Activated CD4-positive, alpha-beta T cell treated with anti-CD3 and anti-CD28 coated beads for 1 hour (primary cell): ENCODE measurements around the gene AP3B1.
"Not testable (repeated sequence)": the region's sequence is repeated elsewhere in the genome, so short reads cannot be mapped to it uniquely, and the experiment has no call there.

ENCODE experiments used
- DNase-seq: peaks from one replicate; pipeline ENCODE4 v3.0.0-alpha.2; 2020

The AP3B1 gene

GRCh38 chr5:78058625-78059024, 235.9 kb downstream of the AP3B1 start:
- no peak for DNase-seq

DNA sequence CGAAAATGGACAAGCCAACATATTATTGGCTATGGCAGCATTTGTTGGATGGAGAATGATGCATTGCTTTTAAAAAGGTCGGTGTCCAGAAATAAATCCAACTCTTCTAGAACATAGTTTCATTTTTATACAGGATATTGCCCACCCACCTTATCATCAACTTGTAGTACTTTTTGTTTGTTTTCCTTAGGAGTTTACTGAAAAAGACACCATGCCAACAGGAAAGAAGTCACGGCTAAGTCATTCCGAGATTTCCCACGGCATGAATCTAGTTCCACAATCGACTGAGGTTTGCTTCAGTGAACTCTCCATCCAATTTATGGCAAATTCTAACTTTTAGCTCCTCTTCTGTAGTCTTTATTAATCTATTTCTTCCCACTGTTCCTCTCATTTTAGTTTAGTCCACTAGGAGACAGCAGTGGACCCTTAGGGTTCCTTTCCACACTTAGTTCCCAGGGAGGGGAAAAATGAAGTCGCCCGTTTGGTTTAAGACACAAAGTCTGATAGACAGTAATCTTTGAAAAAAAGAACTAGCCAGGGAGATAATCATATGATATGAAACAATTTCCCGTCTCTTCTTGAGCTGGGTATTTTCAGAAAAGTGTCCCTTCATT, 237.5 kb downstream of the AP3B1 start:
- DNase-seq, result no peak

DNA sequence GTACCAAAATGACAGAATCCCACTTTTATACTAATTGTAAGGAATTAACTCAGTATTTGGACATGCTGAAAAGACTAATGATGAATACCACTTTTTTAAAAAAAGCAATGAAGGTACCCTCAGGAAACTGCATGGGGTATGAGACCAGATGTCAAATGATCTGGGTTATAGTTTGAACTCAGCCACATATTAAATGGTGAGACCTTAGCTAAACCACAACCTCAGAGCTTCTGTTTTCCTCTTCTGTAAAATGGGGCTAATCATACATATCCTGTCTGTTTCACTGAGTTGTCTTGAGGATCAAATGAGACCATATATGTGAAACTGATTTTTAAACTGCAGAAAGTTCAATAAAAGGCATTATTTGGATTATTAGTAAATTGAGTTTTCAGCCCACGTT, 238.4 kb downstream of the AP3B1 start:
- DNase-seq, result no peak

- no peak for DNase-seq
Measured at GRCh38 chr5:78050888-78051287, 243.6 kb downstream of the AP3B1 start.

DNA sequence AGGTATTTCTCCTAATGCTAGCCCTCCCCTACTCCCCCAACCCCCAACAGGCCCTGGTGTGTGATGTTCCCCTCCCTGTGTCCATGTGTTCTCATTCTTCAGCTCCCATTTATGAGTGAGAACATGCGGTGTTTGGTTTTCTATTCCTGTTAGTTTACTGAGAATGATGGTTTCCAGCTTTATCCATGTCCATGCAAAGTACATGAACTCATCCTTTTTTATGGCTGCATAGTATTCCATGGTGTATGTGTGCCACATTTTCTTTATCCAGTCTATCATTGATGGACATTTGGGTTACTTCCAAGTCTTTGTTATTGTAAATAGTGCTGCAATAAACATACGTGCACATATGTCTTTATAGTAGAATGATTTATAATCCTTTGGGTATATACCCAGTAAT, 247.7 kb downstream of the AP3B1 start:
- DNase-seq, result not testable (repeated sequence)

DNA sequence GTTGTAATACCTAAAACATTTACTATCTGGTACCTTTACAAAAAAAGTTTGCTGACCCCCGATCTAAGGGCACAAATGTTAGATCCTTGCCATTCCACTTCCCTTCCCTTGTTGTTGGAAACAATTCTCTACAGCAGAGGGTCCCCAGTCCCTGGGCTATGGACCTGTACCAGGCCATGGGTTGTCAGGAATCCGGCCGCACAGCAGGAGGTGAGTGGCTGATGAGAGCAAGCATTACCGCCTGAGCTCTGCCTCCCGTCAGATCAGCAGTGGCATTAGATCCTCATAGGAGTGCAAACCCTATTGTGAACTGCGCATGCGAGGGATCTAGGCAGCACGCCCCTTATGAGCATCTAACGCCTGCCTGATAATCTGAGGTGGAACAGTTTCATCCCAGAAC, 248.5 kb downstream of the AP3B1 start:
- no peak for DNase-seq

DNA sequence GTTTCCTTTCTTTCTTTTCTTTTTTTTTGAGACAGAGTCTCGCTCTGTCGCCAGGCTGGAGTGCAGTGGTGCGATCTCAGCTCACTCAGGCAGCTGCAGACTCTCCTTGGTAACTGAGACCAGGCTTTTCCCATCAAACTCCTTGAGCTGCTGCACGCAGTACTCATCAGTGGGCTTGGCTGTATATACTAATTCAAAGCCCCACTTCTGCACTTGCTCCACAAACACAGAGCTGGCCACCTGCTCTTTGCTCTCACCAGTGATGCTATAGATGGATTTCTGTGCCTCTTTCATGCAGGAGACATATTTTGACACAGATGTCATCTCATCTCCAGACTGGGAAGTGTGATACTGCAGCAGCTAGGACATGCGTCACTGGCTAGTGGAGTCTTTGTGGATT, 252.7 kb downstream of the AP3B1 start:
- no peak for DNase-seq

GRCh38 chr5:78025540-78025939, 269.0 kb downstream of the AP3B1 start:
- no peak for DNase-seq

DNA sequence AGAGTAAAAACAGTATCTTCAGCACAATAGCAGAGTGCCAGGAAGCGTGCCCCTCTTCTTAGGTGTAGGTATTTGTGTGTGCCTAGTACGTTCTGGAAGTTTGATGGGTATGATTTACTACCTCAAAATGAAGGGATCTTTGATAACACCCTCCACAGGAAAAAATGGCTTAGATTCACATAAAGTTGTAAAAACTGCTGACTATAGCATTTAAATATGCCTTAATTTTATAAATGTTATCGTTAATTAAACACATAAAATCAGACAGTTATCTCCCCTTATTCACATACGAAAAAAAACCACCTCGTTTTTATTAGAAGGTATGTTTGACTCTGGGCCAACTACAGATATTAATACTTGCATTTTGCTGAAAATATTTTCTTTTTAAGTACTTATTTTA, 274.8 kb downstream of the AP3B1 start:
- no peak for DNase-seq

DNA sequence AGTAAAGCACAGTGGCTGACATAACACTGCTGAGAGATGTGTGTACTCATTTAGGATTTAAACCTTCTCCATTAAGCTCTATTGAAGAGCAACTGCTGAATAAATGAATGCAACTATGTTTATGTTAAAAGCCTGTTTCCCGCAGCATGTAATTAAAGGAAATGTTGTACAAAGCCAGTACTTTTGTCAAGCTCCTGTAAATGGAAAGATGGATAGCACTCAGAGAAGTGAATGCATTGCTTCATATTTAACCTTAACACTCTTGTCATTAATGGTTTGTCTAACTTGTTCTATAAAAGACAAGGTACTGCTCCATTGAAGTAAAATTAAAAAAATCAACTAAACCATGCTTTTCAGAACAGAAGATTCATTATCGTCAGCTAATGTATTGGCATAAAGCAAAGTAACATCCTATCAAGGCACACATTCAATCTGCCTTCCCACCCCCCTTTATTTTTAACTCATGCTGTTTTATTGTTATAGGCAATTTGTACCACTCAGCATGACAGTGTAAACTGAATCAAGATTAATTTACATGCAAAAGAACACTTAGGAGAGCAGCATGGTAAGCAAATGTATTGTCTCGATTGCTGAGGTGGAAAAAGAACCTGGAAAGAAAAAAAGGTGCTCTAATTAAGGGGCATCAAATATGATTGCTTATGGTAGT, 277.5 kb downstream of the AP3B1 start:
- DNase-seq, result no peak

DNA sequence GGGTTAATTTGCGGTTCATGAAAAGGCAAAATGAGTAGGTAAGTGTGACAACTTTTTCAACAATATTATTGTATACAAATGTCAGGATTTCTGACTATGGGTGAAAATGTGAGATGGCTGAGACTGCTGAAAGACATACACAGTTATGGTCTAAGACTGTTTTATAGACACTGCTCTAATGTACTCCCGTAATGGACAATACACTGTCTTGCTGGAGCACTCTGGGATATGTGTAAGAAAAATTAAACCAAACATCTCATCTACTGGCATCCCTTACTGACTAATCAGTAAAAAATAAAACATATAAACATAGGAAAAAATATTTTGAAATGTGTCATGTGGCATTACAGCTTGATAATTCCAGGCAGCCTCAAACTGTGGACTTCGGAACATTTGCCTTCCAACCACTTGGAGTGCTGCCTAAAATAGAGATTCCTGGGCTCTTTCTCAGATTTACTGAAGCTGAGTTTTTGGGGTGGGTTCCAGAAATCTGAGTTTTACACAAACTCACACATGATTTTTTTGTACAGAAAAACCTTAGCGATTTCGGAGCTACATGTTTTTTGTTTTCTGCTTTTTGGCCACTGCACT, 284.5 kb downstream of the AP3B1 start:
- DNase-seq, result no peak

- no peak for DNase-seq
Measured at GRCh38 chr5:78008356-78008967, 286.0 kb downstream of the AP3B1 start.

- DNase-seq, result no peak
Measured at GRCh38 chr5:78007233-78007632, 287.3 kb downstream of the AP3B1 start.

DNA sequence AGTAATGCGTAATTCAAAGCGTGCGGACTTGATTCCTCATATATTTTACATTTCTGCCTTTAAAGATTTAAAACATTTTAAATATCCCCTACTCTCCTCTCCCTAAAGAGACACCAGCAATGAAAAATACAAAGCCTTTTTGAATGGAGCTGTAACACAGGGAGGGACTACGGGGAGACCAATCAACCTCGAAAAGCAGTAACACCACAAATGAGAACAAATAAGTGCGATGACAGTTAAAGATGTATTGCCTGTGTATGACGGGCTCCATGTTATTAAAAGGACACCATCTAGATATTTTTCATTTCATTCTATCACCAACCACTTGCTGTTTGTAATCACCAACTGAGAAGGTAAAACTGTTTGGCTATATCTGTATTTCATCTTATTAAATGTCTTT, 288.0 kb downstream of the AP3B1 start:
- DNase-seq, result no peak

- DNase-seq, result no peak
Measured at GRCh38 chr5:78005021-78005785, 289.3 kb downstream of the AP3B1 start.

- no peak for DNase-seq
Measured at GRCh38 chr5:78004559-78004958, 289.9 kb downstream of the AP3B1 start.

DNA sequence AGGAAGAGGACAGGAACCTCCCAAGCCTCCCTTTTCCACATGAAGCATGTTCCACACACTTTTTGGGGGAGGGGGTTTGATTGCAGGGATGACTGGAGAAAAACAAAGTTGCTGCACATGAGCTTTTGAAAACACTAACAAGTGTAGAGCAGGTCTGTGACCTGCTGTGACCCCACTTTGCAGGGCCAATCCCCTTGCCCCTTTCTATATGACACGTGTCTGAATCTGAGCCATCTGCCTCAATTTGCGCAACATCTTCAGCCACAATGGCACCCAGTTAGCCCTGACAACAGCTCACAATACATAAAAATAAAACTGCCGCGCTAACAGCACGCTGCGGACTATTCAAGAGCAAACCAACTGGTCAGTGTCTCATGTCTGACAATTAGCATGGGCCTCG, 290.6 kb downstream of the AP3B1 start:
- DNase-seq, result no peak

GRCh38 chr5:78003450-78003849, 291.0 kb downstream of the AP3B1 start:
- DNase-seq, result no peak

- DNase-seq, result no peak
Measured at GRCh38 chr5:78002690-78003089, 291.8 kb downstream of the AP3B1 start.

- no peak for DNase-seq
Measured at GRCh38 chr5:78001197-78001596, 293.3 kb downstream of the AP3B1 start.

GRCh38 chr5:78000191-78000590, 294.3 kb downstream of the AP3B1 start:
- no peak for DNase-seq

GRCh38 chr5:77999399-77999798, 295.1 kb downstream of the AP3B1 start:
- DNase-seq, result no peak

GRCh38 chr5:77996943-77997342, 297.6 kb downstream of the AP3B1 start:
- no peak for DNase-seq
